ENCODE data around the gene CITED1.

GRCh38 chrX:72262077-72262476, 43.6 kb downstream of the CITED1 start:
- TF ChIP-seq CTCF (IDR thresholded peaks at IDR 0.05) (no peak), POLR2A (IDR thresholded peaks at IDR 0.05) (no peak)
